OCI-LY1 (cell line): ENCODE measurements around the gene GLP2R.

Source experiments
- EZH2 ChIP-seq: fragments of 200-600 bp; sonication (generic), shearing (Covaris generic); IDR thresholded peaks from 2 replicates; pipeline ENCODE4 v1.8.0; 2017; ENCODE audit warnings: borderline replicate concordance, mixed run types, mild to moderate bottlenecking, antibody characterized with exemption, low read length, moderate library complexity, mixed read lengths
- TF ChIP-seq, protein P1 (sequence below): fragments of 200-600 bp; sonication (generic), shearing (Covaris generic); IDR thresholded peaks from 2 replicates; pipeline ENCODE4 v1.5.1; 2017; ENCODE audit warnings: mild to moderate bottlenecking, antibody characterized with exemption, low read length, moderate library complexity, mixed read lengths

DNA sequence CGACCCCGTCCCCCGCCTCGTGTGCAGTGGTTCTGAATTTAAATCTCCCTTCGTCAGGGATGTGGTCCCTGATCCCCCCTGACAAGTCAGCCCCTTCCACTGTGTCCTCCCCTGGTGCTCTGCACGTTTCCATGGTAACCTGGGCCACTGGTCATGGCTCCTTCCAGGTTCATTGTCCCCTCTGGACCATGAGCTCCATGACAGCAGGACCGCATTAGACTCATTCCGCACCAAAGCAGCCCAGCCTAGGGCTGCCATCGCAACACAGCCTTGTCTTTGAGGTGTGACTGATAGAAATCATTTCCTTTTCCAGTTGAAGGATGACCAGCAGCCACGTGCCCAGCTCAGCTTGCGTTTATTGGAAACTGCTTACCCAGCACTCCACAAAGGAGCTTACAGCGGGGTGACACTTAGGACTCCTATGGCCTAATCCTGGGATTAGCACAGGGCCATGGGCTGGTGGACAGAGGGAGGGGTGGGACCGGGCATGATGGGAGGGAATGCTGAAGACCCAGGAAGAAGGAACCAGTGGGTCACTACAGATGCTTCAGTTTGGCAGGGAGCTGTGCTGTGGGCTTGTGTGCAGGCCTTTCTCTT, 71.7 kb downstream of the GLP2R start:
- TF ChIP-seq, protein P1, sequence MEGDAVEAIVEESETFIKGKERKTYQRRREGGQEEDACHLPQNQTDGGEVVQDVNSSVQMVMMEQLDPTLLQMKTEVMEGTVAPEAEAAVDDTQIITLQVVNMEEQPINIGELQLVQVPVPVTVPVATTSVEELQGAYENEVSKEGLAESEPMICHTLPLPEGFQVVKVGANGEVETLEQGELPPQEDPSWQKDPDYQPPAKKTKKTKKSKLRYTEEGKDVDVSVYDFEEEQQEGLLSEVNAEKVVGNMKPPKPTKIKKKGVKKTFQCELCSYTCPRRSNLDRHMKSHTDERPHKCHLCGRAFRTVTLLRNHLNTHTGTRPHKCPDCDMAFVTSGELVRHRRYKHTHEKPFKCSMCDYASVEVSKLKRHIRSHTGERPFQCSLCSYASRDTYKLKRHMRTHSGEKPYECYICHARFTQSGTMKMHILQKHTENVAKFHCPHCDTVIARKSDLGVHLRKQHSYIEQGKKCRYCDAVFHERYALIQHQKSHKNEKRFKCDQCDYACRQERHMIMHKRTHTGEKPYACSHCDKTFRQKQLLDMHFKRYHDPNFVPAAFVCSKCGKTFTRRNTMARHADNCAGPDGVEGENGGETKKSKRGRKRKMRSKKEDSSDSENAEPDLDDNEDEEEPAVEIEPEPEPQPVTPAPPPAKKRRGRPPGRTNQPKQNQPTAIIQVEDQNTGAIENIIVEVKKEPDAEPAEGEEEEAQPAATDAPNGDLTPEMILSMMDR: no peak
- TF ChIP-seq EZH2: no peak
